GM13977 (cell line): ENCODE results near the gene CIT.

Source experiments
- DNase-seq: peaks from one replicate; pipeline ENCODE4 v3.0.0; 2012; ENCODE audit warnings: low spot score
- in situ Hi-C: fragments of 300-500 bp; cut with MboI; formaldehyde crosslinking; loops from one replicate; pipeline ENCODE4 v1.12.0; 2022; ENCODE audit warnings: low sequenced_read_pairs, low pct_unique_long_range_greater_than_20kb, mixed read lengths, inconsistent platforms; ENCODE audit not compliant: unreplicated experiment
- TF ChIP-seq, protein P1 (sequence below): IDR thresholded peaks from 2 replicates; pipeline ENCODE4 v1.5.1; 2012; ENCODE audit warnings: mild to moderate bottlenecking, control low read depth; ENCODE audit not compliant: insufficient read depth; ENCODE audit errors: extremely low read depth, missing control alignments

CIT gene

DNA sequence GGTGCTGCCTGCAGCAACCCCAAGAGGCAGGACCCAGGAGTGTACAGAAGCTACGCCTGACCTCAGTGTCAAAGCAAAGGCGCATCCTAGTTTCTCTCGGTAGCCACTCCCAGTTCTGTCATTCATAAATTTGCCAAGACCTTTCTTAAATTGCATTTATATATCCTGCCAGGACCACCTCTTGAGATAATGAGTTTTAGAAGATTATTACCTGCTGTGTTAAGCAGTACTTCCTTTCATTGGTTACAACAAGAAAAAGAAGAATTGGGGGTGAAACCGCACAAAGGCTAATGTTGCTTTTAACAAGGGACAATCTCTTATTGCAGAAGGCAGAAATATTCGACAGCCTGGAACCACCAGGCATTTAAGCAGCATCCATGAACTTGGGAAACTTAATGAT, 57.8 kb downstream of the CIT start:
- in situ Hi-C loops, result no loop called here
- no peak for DNase-seq
- TF ChIP-seq, protein P1, sequence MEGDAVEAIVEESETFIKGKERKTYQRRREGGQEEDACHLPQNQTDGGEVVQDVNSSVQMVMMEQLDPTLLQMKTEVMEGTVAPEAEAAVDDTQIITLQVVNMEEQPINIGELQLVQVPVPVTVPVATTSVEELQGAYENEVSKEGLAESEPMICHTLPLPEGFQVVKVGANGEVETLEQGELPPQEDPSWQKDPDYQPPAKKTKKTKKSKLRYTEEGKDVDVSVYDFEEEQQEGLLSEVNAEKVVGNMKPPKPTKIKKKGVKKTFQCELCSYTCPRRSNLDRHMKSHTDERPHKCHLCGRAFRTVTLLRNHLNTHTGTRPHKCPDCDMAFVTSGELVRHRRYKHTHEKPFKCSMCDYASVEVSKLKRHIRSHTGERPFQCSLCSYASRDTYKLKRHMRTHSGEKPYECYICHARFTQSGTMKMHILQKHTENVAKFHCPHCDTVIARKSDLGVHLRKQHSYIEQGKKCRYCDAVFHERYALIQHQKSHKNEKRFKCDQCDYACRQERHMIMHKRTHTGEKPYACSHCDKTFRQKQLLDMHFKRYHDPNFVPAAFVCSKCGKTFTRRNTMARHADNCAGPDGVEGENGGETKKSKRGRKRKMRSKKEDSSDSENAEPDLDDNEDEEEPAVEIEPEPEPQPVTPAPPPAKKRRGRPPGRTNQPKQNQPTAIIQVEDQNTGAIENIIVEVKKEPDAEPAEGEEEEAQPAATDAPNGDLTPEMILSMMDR, result no peak

DNA sequence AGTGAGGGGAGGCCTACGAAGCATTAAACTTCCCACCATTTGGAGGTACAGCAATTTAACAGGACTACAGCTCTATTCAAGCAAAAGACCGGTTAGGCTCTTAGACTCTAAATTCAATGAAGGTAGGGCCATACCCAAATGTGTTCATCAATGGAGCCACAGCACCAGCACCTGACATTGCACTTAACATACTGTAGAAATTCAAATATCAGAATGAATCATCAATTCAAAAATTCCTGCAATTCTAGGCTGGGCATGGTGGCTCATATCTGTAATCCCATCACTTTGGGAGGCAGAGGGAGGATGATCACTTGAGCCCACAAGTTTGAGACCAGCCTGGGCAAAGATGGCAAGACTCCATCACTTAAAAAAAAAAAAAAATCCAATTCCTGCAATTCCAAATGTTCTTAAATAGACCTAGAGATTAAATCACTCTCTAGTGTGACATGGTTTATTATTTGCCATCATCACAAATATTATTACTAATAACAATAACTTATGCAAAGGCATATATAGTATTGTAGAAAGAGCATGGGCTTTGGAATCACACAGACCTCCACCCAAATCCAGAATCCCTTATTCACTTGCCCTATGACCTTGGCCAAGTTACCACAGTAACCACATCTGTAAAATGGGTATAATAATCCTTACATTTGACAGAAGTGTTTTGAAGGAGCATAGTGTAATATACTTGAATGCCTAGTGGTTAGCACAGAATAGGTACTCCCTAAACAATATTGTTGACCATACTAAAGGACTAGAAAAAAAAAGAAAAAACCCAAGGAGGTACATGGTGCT, 59.4 kb downstream of the CIT start:
- in situ Hi-C loops, result no loop called here

DNA sequence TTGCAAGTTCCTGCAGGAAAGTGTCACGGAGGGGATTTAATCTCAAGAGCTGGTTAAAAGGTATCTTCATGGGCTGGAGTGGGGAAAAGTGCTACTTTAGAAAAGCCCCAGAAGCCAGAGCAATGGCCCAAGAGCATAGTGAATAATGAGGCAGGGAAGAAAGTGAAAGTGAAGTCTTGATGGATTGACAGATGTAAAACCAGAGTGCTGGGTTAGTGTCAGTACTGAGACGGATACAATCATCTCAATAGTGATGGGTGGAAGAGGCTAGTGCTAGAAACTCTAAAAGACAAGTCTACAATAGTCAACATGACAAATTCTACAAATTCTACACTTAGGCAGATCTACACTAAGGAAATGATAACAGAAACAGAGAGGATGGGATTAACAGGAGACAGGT, 68.1 kb downstream of the CIT start:
- DNase-seq, result peak; percentile 42
- in situ Hi-C loops, result no loop called here
- TF ChIP-seq, protein P1, result no peak

More for the DNA sequence above, 59.4 kb downstream of the CIT start:
- TF ChIP-seq, protein P1, result no peak
- DNase-seq, result no peak

DNA sequence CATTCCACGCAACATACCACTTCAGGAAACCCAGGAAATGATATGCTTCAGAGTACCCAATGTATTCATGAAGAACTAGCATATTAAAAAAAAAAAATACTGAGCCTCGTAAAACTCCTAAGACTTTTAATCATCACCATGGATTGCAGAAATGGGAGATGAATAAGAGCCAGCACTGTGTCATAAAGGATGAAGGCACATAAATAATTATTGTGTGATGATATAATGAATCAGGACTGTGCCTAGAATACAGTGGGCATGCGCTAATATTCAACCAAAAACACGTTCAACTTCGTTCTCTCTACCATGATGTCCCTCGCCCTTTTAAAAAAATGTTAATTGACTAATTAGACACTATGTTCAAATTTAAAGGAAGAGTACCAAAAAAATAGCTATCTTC, 68.7 kb downstream of the CIT start:
- in situ Hi-C loops, result no loop called here
- no peak for DNase-seq
- TF ChIP-seq, protein P1, result no peak

DNA sequence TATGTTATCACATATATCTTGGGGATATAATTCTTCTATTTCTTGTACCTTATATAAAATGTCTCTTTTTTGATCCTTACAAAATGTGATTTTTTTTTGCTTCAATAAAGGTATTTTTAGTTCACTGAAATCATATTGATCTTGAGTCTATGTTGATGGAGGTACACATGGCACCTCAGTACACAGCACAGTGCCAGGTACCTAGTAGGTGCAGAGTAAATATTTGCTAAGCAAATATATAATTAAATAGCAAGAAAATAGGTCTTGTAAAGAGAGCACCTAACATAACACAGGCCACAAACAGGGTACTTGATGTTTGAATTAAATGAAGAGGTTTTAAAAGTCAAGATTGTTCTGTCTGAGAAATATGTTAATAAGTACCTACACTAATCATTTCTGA, 69.7 kb downstream of the CIT start:
- no peak for DNase-seq
- in situ Hi-C loops, result no loop called here
- TF ChIP-seq, protein P1, result no peak

DNA sequence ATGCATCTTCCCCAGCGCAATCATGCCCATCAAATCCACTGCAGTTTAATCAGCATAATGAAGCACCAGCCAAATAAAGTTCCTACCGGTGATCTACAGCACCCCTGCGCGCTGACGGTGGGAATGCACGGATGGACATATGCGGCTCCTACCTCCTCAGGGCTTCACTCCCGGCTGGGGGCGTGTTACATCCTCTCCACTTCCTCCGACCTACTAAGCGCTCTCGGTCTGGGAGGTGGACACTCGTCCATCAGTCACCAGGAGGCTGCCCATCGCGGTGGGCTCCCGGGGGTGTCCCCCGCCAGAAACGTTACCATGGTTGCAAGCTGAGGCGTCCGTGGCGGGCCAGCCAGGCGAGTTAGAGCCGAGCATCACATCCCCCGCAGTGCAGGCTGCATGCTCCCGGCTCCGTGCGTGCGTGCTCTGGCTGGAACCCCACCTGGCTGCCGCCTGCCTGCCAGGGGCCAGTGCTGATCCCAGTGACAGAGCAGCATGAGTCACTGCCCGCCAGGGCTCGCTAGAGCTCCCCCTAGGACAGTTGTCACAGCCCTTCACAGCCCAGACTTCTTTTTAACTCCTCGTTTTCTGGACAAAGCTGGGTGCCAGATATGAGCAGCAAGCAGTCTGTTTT, 73.0 kb downstream of the CIT start:
- no peak for DNase-seq

More for the DNA sequence above, 73.0 kb downstream of the CIT start:
- in situ Hi-C loops, result no loop called here
- TF ChIP-seq, protein P1, result peak; percentile 48
